BE2C (cell line): ENCODE measurements around the gene UQCR11.

ENCODE experiments used
- DNase-seq: peaks from one replicate; pipeline ENCODE4 v3.0.0-alpha.2; 2020
- H3K27me3 ChIP-seq: fragments of 250-450 bp; sonication (Bioruptor Pico); 2 replicates; pipeline ENCODE4 v1.5.1; 2020; ENCODE audit warnings: mild to moderate bottlenecking
- H3K36me3 ChIP-seq: fragments of 250-450 bp; sonication (Bioruptor Pico); 2 replicates; pipeline ENCODE4 v1.5.1; 2020; ENCODE audit warnings: mild to moderate bottlenecking
- H3K4me1 ChIP-seq: fragments of 250-450 bp; sonication (Bioruptor Pico); 2 replicates; pipeline ENCODE4 v1.5.1; 2020
- H3K4me3 ChIP-seq: 2 replicates; pipeline ENCODE4 v1.5.1; 2011; ENCODE audit warnings: low read depth, low read length
- H3K9me3 ChIP-seq: fragments of 250-450 bp; sonication (Bioruptor Pico); 2 replicates; pipeline ENCODE4 v1.5.1; 2020
- TF ChIP-seq, protein P1 (sequence below): IDR thresholded peaks from 2 replicates; pipeline ENCODE4 v1.5.1; 2012; ENCODE audit warnings: mild to moderate bottlenecking, low read depth, low read length

The UQCR11 gene

GRCh38 chr19:1571358-1571757, 33.9 kb downstream of the UQCR11 start:
- peaks cover 7% of the 10 kb centered on the region for H3K9me3 ChIP-seq
- H3K4me1 ChIP-seq: no peaks in the 10 kb centered on the region
- H3K4me3 ChIP-seq: no peak overlapping the region
- H3K36me3 ChIP-seq: peaks cover 17% of the 10 kb centered on the region
- H3K27me3 ChIP-seq: no peaks in the 10 kb centered on the region
- DNase-seq: no peak
- TF ChIP-seq, protein P1, sequence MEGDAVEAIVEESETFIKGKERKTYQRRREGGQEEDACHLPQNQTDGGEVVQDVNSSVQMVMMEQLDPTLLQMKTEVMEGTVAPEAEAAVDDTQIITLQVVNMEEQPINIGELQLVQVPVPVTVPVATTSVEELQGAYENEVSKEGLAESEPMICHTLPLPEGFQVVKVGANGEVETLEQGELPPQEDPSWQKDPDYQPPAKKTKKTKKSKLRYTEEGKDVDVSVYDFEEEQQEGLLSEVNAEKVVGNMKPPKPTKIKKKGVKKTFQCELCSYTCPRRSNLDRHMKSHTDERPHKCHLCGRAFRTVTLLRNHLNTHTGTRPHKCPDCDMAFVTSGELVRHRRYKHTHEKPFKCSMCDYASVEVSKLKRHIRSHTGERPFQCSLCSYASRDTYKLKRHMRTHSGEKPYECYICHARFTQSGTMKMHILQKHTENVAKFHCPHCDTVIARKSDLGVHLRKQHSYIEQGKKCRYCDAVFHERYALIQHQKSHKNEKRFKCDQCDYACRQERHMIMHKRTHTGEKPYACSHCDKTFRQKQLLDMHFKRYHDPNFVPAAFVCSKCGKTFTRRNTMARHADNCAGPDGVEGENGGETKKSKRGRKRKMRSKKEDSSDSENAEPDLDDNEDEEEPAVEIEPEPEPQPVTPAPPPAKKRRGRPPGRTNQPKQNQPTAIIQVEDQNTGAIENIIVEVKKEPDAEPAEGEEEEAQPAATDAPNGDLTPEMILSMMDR: no peak

DNA sequence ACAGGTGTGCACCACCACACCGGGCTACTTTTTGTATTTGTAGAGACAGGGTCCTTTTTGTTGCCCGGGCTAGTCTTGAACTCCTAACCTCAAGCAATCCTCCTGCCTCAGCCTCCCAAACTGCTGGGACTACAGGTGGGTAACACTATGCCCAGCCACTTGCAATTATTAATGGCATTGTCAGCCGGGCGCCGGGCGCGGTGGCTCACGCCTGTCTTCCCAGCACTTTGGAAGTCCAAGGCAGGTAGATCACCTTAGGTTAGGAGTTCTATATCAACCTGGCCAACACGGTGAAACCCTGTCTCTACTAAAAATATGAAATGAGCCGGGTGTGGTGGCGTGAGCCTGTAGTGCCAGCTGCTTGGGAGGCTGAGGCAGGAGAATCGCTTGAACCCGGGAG, 34.4 kb downstream of the UQCR11 start:
- H3K9me3 ChIP-seq: peaks cover 7% of the 10 kb centered on the region
- DNase-seq: no peak
- TF ChIP-seq, protein P1: no peak
- H3K4me3 ChIP-seq: no peak overlapping the region
- H3K27me3 ChIP-seq: no peaks in the 10 kb centered on the region
- no peaks in the 10 kb centered on the region for H3K4me1 ChIP-seq
- H3K36me3 ChIP-seq: peaks cover 13% of the 10 kb centered on the region

GRCh38 chr19:1569997-1570396, 35.3 kb downstream of the UQCR11 start:
- no peak for DNase-seq
- Histone ChIP-seq H3K4me3 (no peak overlapping the region), H3K36me3 (peaks cover 20% of the 10 kb centered on the region), H3K4me1 (no peaks in the 10 kb centered on the region), H3K9me3 (peaks cover 7% of the 10 kb centered on the region), H3K27me3 (no peaks in the 10 kb centered on the region)
- TF ChIP-seq, protein P1: no peak

GRCh38 chr19:1568320-1569019, 36.8 kb downstream of the UQCR11 start, which contains the start of gene MEX3D:
Gene MEX3D (minus strand): TSS chr19:1568325. CDS start chr19:1568058, 267 bp downstream.
- H3K36me3 ChIP-seq: peaks cover 23% of the 10 kb centered on the region
- TF ChIP-seq, protein P1: no peak
- H3K4me3 ChIP-seq: peak within 1 kb of the TSS; percentile 83
- H3K27me3 ChIP-seq: no peaks in the 10 kb centered on the region
- no peaks in the 10 kb centered on the region for H3K4me1 ChIP-seq
- H3K9me3 ChIP-seq: peaks cover 7% of the 10 kb centered on the region
- DNase-seq: peak; percentile 90

DNA sequence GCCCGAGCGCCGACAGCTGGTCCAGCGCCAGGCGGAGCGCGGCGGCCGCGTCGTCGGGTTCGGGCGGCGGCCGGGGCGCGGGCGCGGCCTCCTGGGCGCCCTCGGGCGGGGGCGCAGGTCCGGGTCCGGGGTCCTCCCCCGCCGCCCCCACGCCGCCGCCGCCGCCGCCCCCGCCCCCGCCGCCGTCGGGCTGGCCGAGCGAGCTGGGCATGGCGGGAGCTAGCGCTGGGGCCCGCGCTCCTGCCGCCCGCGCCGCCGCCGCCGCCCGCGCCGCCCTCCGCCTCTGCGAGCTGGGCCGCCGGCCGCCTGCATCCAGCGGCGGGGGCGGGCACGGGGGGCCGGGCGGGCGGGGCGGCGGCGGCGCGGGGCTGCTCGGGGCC, 37.4 kb downstream of the UQCR11 start:
- H3K9me3 ChIP-seq: peaks cover 7% of the 10 kb centered on the region
- H3K27me3 ChIP-seq: no peaks in the 10 kb centered on the region
- peaks cover 29% of the 10 kb centered on the region for H3K36me3 ChIP-seq
- no peak for DNase-seq
- no peaks in the 10 kb centered on the region for H3K4me1 ChIP-seq
- H3K4me3 ChIP-seq: no peak overlapping the region
- TF ChIP-seq, protein P1: no peak

DNA sequence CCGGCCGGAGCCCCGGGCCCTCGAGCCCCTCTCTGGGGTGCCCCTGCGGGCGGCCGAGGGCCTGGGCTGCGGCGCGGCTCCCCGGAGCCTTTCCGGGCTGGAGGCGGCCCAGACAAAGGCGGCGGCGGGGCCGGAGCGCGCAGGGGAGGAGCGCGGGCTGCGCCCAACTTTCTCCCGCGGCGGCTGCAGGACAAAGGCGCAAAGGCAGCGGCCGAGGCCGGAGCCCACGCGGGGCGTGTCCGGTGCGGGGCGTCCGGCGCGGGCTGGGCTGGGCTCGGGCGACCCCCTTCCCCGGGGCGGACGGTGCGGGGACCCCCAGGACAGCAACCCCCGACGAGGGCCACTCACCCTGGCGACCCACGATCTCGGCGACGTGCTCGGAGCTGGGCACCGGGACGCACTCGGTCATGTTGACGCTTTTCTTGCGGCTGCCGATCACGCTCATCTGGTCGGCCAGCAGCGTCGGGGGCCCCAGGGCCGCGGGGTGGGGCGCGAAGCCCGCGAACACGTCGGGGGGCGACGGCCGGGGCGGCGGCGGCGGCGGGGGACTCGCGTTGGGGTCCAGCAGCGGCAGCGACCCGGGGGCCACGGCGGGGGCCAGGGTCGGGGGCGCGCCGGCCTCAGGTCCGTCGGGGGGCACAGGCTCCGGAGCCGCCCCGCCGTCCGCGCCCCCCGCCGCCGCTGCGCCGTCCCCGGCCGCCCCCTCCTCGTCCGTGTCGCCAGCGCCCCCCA, 38.0 kb downstream of the UQCR11 start:
- H3K4me1 ChIP-seq: no peaks in the 10 kb centered on the region
- DNase-seq: peak; percentile 51
- no peaks in the 10 kb centered on the region for H3K27me3 ChIP-seq
- H3K36me3 ChIP-seq: peaks cover 35% of the 10 kb centered on the region
- peak overlapping the region; percentile 83 for H3K4me3 ChIP-seq
- peaks cover 7% of the 10 kb centered on the region for H3K9me3 ChIP-seq
- TF ChIP-seq, protein P1: no peak
